Breast epithelium (tissue), 4 donors: ENCODE results near the gene SLC35F4. TPM values are rescaled to one million over a fixed set of nuclear protein-coding genes. Genes with fewer than 3 reads are reported as not detected.

Source experiments
- DNase-seq, 2 donors: peaks; one replicate each; pipeline ENCODE4 v3.0.0-alpha.2; 2019; ENCODE audit warnings: low spot score in 2 of 2
- H3K27ac ChIP-seq, 2 donors: fragments of 200-600 bp; sonication (generic) in 1 of 2; one replicate each; pipeline ENCODE4 v1.5.1; 2016 to 2019; ENCODE audit warnings: mild to moderate bottlenecking in 1 of 2
- H3K27me3 ChIP-seq, 2 donors: fragments of 200-600 bp; sonication (generic) in 1 of 2; one replicate each; pipeline versions ENCODE4 v1.5.1 to v1.6.0; 2017 to 2019; ENCODE audit warnings: control low read depth in 1 of 2, mild to moderate bottlenecking in 1 of 2
- H3K36me3 ChIP-seq: fragments of 200-600 bp; one replicate; pipeline ENCODE4 v1.5.1; 2019
- H3K4me1 ChIP-seq, 2 donors: fragments of 200-600 bp; sonication (generic); one replicate each; pipeline ENCODE4 v1.5.1; 2016 to 2019; ENCODE audit warnings: control low read depth in 1 of 2
- H3K4me3 ChIP-seq, 3 donors: fragments of 200-600 bp; sonication (generic); 1 replicate in 2 of 3; 2 replicates in 1 of 3; pipeline ENCODE4 v1.5.1; 2016 to 2019; ENCODE audit warnings: mild to moderate bottlenecking in 3 of 3, moderate library complexity in 2 of 3
- H3K9me3 ChIP-seq, 2 donors: fragments of 200-600 bp; sonication (generic) in 1 of 2; one replicate each; pipeline ENCODE4 v1.5.1; 2016 to 2019; ENCODE audit warnings: control low read depth in 1 of 2
- POLR2A ChIP-seq: fragments of 450-650 bp; IDR thresholded peaks from one replicate; pipeline ENCODE4 v1.6.1; 2016; ENCODE audit warnings: antibody characterized with exemption, mild to moderate bottlenecking, moderate library complexity
- POLR2AphosphoS5 ChIP-seq, 3 donors: sonication (generic); formaldehyde crosslinking; IDR thresholded peaks; one replicate each; pipeline ENCODE4 v1.6.1; 2017; ENCODE audit warnings: antibody characterized with exemption in 3 of 3
- intact Hi-C: fragments of 100-400 bp; cut with DNase I; formaldehyde crosslinking; loops from one replicate; pipeline ENCODE4 v1.15.1; 2023; ENCODE audit warnings: low total_unique reads
- total RNA-seq, 3 donors: library from RNA; depleted of rRNA; stranded (reverse); fragments of >200 nt; gene quantifications; one replicate each; pipeline ENCODE4 v1.1.0, GENCODE V29; 2016
- TF ChIP-seq, protein P1 (sequence below), 3 donors: fragments of 450-650 bp; IDR thresholded peaks; one replicate each; pipeline ENCODE4 v1.5.1; 2016 to 2017; ENCODE audit warnings: antibody characterized with exemption in 3 of 3, mild to moderate bottlenecking in 3 of 3, moderate library complexity in 3 of 3

The SLC35F4 gene
- total RNA-seq, 3 donors from 2014 or later, result not detected

DNA sequence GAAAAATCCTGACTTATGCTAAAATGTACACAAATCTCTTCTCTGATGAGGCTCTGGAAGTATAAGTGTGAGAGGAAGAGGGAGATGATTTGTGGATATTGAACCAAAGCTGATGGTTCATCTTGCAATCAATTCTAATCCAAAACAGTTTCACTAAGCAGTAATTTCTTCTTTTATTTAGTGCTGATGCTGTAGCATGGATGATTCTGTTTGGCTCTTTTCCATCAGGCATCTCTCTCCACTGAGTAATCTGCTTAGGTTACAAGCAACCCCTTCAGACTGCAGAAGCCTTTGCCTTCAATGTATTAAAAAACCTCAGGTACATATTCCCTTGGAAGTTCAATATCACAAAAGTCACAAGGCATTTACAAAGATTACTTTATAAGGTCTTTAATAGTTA lies 213.1 kb downstream of the SLC35F4 start:
- no peak for DNase-seq
- Histone ChIP-seq H3K36me3 (no peaks in the 10 kb centered on the region), H3K4me3 (no peak overlapping the region), H3K9me3 (no peaks in the 10 kb centered on the region), H3K4me1 (no peaks in the 10 kb centered on the region), H3K27me3 (no peaks in the 10 kb centered on the region), H3K27ac (no peak overlapping the region)
- intact Hi-C loops, result no loop called here
- TF ChIP-seq POLR2AphosphoS5 (IDR thresholded peaks at IDR 0.05) (no peak), POLR2A (no peak)
- TF ChIP-seq, protein P1, sequence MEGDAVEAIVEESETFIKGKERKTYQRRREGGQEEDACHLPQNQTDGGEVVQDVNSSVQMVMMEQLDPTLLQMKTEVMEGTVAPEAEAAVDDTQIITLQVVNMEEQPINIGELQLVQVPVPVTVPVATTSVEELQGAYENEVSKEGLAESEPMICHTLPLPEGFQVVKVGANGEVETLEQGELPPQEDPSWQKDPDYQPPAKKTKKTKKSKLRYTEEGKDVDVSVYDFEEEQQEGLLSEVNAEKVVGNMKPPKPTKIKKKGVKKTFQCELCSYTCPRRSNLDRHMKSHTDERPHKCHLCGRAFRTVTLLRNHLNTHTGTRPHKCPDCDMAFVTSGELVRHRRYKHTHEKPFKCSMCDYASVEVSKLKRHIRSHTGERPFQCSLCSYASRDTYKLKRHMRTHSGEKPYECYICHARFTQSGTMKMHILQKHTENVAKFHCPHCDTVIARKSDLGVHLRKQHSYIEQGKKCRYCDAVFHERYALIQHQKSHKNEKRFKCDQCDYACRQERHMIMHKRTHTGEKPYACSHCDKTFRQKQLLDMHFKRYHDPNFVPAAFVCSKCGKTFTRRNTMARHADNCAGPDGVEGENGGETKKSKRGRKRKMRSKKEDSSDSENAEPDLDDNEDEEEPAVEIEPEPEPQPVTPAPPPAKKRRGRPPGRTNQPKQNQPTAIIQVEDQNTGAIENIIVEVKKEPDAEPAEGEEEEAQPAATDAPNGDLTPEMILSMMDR (IDR thresholded peaks at IDR 0.05), result no peak

DNA sequence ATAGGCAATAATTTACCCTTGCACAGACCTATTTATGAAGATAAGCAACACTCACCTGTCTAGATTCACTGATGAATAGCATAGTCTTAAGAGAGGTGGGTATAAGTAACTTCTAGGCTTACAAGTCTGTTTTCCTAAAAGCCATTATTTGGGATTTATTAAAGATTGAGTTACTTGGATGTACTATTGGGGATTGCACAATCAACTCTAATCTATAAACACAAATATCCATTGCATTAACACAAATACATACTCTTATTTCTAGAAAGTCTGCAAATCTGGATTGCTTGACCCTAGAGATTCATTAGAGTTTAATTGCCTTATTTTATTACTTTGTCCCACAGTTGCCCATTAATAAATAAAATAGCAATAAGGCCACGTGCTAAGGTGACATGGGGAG lies 224.1 kb downstream of the SLC35F4 start:
- intact Hi-C loops, result no loop called here
- no peaks in the 10 kb centered on the region for H3K4me1 ChIP-seq
- H3K4me3 ChIP-seq, result no peak overlapping the region
- no peaks in the 10 kb centered on the region for H3K36me3 ChIP-seq
- DNase-seq, result no peak
- H3K27ac ChIP-seq, result no peak overlapping the region
- H3K27me3 ChIP-seq, result no peaks in the 10 kb centered on the region
- H3K9me3 ChIP-seq, result no peaks in the 10 kb centered on the region
- TF ChIP-seq, protein P1 (IDR thresholded peaks at IDR 0.05), result no peak
- TF ChIP-seq POLR2A (no peak), POLR2AphosphoS5 (IDR thresholded peaks at IDR 0.05) (no peak)

- H3K4me3 ChIP-seq, result no peak overlapping the region
- H3K27me3 ChIP-seq, result no peaks in the 10 kb centered on the region
- H3K27ac ChIP-seq, result no peak overlapping the region
- TF ChIP-seq POLR2AphosphoS5 (IDR thresholded peaks at IDR 0.05), result no peak
- TF ChIP-seq, protein P1 (IDR thresholded peaks at IDR 0.05), result no peak
- TF ChIP-seq POLR2A, result no peak
- intact Hi-C loops, result no loop called here
- DNase-seq, result no peak
- no peaks in the 10 kb centered on the region for H3K4me1 ChIP-seq
- H3K36me3 ChIP-seq, result no peaks in the 10 kb centered on the region
- H3K9me3 ChIP-seq, result no peaks in the 10 kb centered on the region
Measured at GRCh38 chr14:57640036-57640435, 225.9 kb downstream of the SLC35F4 start.

DNA sequence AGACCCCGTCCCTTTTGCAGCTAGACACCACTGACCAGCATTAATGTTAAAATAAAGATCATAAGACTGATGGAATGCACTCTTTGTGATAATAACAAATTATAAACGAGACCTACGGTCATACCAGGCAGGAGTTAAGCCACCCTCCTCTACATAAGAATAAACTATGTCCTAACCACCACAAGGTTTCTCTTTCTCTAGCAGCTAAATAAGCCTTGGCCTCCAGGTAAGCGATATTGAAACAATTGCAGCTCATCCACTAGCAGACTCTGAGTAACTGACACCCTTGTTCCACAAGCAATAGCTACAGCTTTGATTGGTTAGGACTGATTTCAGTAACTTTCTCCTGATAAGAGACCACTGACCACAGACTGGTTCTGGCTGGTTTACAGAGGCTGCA lies 228.0 kb downstream of the SLC35F4 start:
- Histone ChIP-seq H3K36me3 (no peaks in the 10 kb centered on the region), H3K27me3 (no peaks in the 10 kb centered on the region), H3K9me3 (no peaks in the 10 kb centered on the region), H3K27ac (no peak overlapping the region), H3K4me3 (no peak overlapping the region), H3K4me1 (no peaks in the 10 kb centered on the region)
- no peak for TF ChIP-seq POLR2AphosphoS5 (IDR thresholded peaks at IDR 0.05)
- TF ChIP-seq POLR2A, result no peak
- TF ChIP-seq, protein P1 (IDR thresholded peaks at IDR 0.05), result no peak
- no peak for DNase-seq
- intact Hi-C loops, result no loop called here

DNA sequence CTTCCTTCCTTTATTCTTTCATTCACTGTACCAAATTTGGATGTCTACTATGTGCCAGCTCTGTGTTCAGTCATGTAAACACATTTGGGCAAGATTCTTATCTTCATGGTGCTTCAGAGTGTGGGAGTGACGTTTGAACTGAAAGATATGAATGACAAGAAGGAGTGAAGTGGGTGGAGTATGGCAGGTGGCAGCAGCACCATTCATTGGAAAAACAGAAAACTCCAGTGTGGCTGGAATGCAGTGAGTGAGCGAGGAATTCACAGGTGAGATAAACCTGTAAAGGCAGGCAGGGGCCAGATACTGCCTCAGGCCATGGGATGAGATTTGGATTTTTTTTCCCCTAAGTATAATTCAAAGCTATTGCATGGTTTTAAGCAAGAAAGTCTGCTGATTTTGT lies 231.6 kb downstream of the SLC35F4 start:
- H3K36me3 ChIP-seq, result no peaks in the 10 kb centered on the region
- no peaks in the 10 kb centered on the region for H3K27me3 ChIP-seq
- TF ChIP-seq POLR2A (no peak), POLR2AphosphoS5 (IDR thresholded peaks at IDR 0.05) (no peak)
- TF ChIP-seq, protein P1 (IDR thresholded peaks at IDR 0.05), result no peak
- intact Hi-C loops, result no loop called here
- no peak overlapping the region for H3K4me3 ChIP-seq
- H3K27ac ChIP-seq, result no peak overlapping the region
- no peak for DNase-seq
- no peaks in the 10 kb centered on the region for H3K9me3 ChIP-seq
- H3K4me1 ChIP-seq, result no peaks in the 10 kb centered on the region
